ENCODE data around the gene PRR5L.

DNA sequence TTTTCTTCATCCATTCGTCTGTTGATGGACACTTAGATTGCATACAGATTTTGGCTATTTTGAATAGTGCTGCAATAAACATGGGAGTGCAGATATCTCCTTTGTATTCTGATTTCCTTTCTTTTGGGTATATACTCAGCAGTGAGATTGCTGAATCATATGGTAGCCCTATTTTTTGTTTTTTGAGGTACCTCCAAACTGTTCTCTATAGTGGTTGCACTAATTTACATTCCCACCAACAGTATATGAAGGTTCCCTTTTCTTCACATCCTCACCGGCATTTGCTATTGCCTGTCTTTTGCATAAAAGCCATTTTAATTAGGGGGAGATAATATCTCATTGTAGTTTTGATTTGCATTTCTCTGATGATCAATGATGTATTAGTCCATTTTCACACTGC lies 96.1 kb downstream of the PRR5L start:
- TF ChIP-seq CTCF (IDR thresholded peaks at IDR 0.05; ENCODE audit: low read depth, low read length, poor library complexity, severe bottlenecking) = no peak
- TF ChIP-seq EZH2phosphoT487 (IDR thresholded peaks at IDR 0.05; ENCODE audit: borderline replicate concordance, low read length) = no peak
